GM10266 (cell line): ENCODE measurements around the gene FAM200C.

Source experiments
- DNase-seq: peaks from one replicate; pipeline ENCODE4 v3.0.0; 2012; ENCODE audit errors: extremely low spot score
- TF ChIP-seq, protein P1 (sequence below): IDR thresholded peaks from 2 replicates; pipeline ENCODE4 v1.5.1; 2012; ENCODE audit warnings: mild to moderate bottlenecking, low read depth; ENCODE audit not compliant: control insufficient read depth, insufficient read depth; ENCODE audit errors: missing control alignments

FAM200C gene

DNA sequence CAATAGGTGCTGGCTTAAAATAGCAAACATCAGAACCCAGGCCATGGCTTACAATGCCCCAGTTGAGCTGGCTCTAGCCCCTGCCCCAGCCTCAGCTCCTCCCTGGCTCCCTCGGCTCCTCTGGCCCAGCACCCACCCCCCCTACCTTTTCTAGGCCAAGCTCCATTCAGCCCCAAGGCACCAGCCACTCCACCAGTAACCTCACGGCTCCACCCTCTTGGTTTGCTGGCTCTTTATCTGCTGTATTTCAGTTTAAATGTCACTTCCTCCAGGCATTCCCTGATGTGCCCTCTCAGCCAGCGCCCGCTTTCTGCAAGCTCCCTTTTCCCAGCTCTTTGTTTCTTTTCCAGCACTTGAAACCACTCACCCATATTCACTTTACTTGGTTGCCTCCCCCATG, 40.0 kb downstream of the FAM200C start:
- TF ChIP-seq, protein P1, sequence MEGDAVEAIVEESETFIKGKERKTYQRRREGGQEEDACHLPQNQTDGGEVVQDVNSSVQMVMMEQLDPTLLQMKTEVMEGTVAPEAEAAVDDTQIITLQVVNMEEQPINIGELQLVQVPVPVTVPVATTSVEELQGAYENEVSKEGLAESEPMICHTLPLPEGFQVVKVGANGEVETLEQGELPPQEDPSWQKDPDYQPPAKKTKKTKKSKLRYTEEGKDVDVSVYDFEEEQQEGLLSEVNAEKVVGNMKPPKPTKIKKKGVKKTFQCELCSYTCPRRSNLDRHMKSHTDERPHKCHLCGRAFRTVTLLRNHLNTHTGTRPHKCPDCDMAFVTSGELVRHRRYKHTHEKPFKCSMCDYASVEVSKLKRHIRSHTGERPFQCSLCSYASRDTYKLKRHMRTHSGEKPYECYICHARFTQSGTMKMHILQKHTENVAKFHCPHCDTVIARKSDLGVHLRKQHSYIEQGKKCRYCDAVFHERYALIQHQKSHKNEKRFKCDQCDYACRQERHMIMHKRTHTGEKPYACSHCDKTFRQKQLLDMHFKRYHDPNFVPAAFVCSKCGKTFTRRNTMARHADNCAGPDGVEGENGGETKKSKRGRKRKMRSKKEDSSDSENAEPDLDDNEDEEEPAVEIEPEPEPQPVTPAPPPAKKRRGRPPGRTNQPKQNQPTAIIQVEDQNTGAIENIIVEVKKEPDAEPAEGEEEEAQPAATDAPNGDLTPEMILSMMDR: no peak
- no peak for DNase-seq

DNA sequence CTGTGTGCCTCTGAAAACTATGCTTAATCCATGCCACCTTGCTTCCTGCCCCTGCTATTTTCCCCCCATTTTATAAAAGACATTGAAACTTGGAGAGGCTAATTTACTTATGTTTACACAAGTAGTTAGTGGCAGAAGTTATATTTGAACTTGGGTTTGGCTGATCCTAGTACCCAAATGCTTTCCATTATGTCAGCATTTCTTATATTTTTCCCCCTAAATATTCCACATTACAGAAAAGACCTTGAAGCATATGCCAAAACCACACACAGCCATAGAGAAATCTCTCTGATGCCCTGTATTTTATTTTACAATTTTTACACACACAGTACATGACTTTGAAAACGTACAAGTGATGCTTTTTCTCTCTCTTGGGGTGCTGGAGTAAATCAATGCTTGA, 40.6 kb downstream of the FAM200C start:
- no peak for DNase-seq
- TF ChIP-seq, protein P1: no peak

DNA sequence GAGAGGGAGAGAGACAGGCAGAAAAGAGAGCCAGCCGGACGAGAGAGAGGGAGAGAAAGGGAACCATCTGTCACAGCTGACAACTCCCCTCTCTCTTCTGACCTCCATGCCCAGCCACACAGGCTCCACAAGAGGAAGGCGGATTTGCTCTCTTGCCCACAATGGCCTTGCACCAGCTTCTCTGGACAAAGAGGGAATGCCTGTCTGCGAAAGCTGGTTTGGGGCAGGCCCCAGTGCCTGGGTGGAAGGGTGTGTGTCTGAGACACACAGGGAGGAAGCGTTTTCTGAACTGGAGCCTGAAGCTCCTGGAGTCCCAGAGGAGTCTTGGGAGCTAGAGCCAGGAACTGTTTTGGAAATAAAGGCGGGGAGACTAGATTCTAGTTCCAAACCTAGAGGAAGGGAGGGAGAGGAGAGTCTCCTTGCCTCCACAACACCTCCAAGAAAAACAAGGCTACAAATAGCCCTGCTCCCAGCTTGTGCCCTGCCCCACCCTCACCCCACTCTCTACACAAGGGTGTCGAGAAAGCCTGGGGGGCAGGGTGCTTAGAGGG, 41.9 kb downstream of the FAM200C start:
- TF ChIP-seq, protein P1: no peak
- DNase-seq: no peak

DNA sequence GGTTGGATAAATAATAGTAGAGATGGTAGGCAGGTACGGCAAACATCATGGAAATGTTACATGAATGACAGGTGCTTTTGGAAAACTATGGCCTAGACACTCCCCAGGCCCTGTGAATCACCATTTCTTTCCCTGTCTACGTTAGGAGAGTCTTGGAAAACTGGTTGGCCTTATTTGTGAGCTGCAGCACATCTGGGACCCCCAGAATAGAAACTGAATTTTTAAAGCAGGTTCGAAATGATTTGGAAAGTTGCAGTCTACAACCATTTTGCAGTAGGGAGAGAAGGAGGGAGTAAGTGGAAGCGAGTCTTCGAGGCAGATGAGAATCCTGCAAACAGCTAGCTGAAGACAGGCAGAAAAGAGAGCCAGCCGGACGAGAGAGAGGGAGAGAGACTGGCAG, 42.5 kb downstream of the FAM200C start:
- TF ChIP-seq, protein P1: no peak

DNA sequence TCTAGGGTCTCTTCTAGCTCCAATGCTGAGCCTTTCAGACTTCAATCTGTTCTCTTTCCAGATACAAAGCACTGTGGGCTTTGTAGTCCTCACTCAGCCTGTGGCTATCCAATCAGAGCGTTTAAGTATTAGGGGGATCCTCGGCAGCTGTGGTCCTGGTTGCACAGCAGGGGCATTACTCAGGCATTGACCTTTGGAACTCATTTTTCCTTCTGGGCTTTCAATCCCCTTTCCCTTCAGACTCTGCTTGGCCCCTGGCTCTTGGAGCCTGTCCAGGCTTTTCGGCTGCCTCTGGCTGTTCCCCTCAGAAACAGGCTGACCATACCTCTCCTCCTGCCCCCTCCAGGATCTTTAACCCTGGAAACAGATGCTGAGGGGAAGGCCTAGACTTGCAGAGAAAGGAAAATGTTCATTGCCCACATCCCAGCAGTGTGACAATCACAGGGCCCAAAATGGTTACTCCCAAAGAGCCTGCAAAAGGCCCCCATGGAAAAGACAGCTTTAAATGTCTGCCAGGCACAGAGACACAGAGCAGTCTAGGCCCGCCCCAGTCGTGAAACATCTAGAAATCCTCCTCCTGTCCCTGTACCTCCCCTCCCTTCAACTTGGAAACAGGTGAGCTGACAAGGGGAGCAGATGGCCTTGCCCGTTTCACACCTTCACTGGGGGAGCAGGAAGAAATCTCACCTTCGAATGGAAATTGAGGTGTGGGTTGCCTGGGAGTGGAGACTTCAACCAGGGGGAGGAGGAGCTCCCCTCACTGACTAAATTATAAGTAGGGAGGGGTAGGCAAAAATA, 43.1 kb downstream of the FAM200C start:
- DNase-seq: no peak
- TF ChIP-seq, protein P1: no peak

More for the DNA sequence above, 42.5 kb downstream of the FAM200C start:
- DNase-seq: no peak

DNA sequence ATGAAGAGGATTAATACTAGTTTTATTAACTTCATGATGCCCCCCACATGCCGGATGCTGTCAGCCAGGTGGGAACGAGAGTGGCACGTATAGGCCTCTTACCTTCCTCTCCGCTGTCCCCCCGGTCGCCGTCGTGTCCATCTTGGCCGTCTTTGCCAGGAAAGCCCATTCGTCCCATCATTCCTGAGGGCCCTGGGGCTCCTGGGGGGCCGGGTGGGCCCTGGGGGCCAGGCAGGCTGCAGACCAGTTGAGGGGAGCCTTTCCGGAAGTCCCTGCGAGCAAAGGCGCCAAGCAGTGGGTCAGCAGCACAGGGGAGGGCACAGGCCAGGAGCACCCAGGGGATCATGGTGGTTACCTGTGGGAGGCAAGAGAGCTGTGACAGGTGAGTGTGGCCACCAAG, 45.2 kb downstream of the FAM200C start:
- TF ChIP-seq, protein P1: no peak
- DNase-seq: no peak

DNA sequence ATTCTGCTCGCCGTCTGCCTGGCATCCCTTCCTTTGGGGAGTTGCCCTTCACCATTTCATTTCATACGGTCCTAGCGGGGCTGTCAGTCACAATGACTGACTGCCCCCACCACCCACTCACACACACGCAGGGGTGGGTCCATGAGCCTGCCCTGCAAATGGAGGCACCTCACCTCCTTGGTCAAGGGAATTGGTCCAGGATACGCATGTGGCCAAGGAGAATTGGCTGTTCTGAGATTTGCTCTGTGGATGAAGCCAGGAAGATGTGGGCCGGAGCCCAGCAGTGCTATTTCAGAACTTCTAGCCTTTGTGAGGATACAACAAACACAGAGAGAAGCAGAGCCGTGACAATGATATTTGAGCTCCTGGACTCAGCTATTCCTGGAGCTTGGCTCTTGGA, 46.5 kb downstream of the FAM200C start:
- no peak for DNase-seq
- TF ChIP-seq, protein P1: no peak
